GM23248 (cell line): ENCODE measurements around the gene HDGFL3.

Experiments
- EZH2 ChIP-seq: fragments of 200-600 bp; sonication (generic); IDR thresholded peaks from 2 replicates; pipeline ENCODE4 v1.6.1; 2018; ENCODE audit warnings: antibody characterized with exemption, mild to moderate bottlenecking; ENCODE audit not compliant: insufficient read depth, poor library complexity, severe bottlenecking
- EZH2phosphoT487 ChIP-seq: fragments of 200-600 bp; sonication (generic); IDR thresholded peaks from 2 replicates; pipeline ENCODE4 v1.6.1; 2018; ENCODE audit warnings: antibody characterized with exemption, moderate library complexity, mild to moderate bottlenecking, low read depth; ENCODE audit not compliant: insufficient read depth

DNA sequence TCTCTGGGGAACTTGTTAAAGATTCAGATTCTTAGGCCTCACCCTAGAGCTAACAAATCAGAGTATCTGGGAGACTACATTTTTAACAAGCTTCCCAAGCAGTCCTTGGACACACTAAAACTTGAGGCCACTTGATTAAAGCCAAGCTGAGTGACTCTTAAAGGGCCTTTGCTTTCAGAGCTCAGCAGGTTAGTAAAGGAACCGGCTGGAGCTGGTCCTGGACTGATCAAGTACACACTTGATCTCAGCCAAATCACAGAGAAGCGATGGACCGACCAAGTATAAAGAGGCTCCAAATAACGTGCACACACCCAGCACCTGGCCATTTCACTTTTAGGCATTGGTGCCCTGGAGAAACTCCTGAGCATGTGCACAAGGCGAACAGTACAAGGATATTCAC lies 113.0 kb downstream of the HDGFL3 start:
- TF ChIP-seq EZH2, result no peak
- no peak for TF ChIP-seq EZH2phosphoT487
